Measurements from ENCODE around the gene NCKAP1. TPM values are rescaled to one million over a fixed set of nuclear protein-coding genes. Genes with fewer than 3 reads are reported as not detected.

The NCKAP1 gene
- total and polyA plus RNA-seq, 7 donors = 39.6 to 206 (median 160) TPM

DNA sequence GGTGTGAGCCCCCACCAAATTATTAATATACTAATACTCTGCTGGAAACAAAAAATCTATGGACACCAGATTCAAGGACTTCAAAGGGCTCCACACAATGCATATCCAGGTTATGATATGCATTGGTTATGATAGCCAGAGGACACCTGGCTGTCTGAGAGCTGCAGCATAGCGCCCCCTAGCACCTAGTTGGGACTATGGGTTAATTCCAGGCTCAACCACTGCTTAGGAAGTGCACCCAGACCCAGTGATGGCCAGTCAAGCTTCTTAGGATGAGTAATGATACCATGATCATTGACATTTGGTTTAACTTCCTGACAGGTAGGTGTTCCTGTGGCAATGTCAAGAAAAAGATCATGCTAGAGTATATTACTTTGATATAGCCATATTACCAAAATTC is 168.0 kb downstream of the NCKAP1 start:
- H3K27ac ChIP-seq = no peak overlapping the region
- H3K4me1 ChIP-seq = peaks cover 0 to 22% (median 18%) of the 10 kb centered on the region in 4 donors
- H3K4me3 ChIP-seq = no peak overlapping the region
- H3K9me3 ChIP-seq = no peaks in the 10 kb centered on the region
- H3K27me3 ChIP-seq = no peaks in the 10 kb centered on the region
- WGBS, 2 donors = 22 to 25% methylated on average over 1 of the region's 1 CpG
- no peaks in the 10 kb centered on the region for H3K36me3 ChIP-seq
- intact Hi-C loops (cut with DNase I) = no loop called here
- DNase-seq = no peak
- TF ChIP-seq POLR2AphosphoS5 (IDR thresholded peaks at IDR 0.05) (no peak), CTCF (IDR thresholded peaks at IDR 0.05) (no peak), EP300 (IDR thresholded peaks at IDR 0.05) (no peak)

DNA sequence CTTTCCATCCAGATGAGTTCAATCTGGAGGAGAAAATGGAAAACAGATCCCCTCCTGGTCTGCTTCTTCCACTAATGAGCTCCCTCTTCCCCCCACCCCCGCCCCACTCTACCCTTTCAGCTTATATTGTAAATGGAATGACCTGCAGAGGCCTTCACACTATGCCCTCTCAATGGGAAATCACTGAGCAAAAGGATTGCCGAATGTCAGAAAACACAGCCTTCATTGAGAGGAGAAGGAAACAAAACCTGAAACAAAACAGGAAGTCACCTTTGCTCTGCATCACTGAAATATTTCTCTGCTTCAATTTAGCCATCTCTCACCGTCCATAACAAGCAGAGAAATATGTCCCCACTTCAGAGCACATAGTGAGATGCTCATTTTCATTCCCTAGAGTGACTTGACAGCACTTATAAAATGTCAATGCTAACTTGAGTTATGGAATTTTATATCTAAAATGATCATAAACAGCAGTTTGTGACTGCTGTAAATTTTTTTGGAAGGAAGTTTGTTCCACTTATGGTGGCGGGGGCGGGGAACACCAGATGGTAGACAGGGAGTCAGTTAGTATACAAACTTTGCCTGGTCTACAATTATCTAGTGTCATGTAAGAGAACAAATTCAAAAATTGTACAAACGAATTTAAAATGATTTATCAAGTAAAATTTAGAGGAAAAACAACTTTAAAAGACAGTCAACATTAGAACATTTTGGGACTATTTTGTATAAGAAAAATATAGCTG is 170.0 kb downstream of the NCKAP1 start:
- no peak for DNase-seq
- intact Hi-C loops (cut with DNase I) = no loop called here
- Histone ChIP-seq H3K4me1 (peaks cover 0 to 40% (median 24%) of the 10 kb centered on the region in 4 donors), H3K27ac (no peak overlapping the region), H3K4me3 (no peak overlapping the region), H3K36me3 (no peaks in the 10 kb centered on the region), H3K9me3 (no peaks in the 10 kb centered on the region), H3K27me3 (no peaks in the 10 kb centered on the region)
- no peak for TF ChIP-seq CTCF (IDR thresholded peaks at IDR 0.05)
- no peak for TF ChIP-seq POLR2A (IDR thresholded peaks at IDR 0.05)
- TF ChIP-seq EP300 (IDR thresholded peaks at IDR 0.05) = no peak
- TF ChIP-seq POLR2AphosphoS5 (IDR thresholded peaks at IDR 0.05) = no peak
- 27 to 57% methylated on average over 6 of the region's 6 CpGs for WGBS, 2 donors

DNA sequence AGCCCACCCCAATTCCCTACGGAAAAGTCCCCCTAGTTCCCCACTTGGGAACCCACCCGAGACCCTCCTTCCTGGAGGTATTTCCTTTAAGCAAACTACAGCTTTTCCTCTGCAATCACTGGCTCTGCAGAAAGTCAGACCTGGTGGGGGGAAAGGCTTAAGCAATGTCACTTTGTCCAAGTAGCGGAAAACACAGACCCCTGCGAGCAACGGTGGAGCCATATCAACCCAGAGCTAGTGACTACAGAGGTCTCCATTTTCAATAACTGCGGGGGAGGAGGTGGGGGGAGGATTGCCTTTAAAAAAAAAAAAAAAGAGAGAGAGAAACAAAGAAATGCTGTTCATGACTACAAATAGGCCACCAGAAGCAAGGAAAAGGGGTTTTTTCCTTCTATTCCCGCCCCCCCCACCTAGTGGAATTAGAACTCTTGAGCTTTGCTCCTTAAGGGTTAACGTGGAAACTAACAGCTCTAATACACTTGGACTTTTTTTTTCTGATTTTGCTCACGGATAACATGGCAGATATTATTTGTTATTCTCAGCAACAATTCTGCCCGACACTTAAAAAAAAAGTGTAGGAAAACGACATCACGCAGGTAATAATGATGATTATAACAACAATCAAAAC is 170.7 kb downstream of the NCKAP1 start:
- peak overlapping the region; percentile 64 to 76 (median 68) for H3K27ac ChIP-seq
- TF ChIP-seq POLR2AphosphoS5 (IDR thresholded peaks at IDR 0.05) (no peak), CTCF (IDR thresholded peaks at IDR 0.05) (no peak), POLR2A (IDR thresholded peaks at IDR 0.05) (no peak), EP300 (IDR thresholded peaks at IDR 0.05) (no peak)
- intact Hi-C loops (cut with DNase I) = no loop called here
- H3K36me3 ChIP-seq = no peaks in the 10 kb centered on the region
- H3K4me3 ChIP-seq = peak overlapping the region; percentile 34 to 58 (median 52)
- peaks cover 0 to 47% (median 24%) of the 10 kb centered on the region in 4 donors for H3K4me1 ChIP-seq
- H3K9me3 ChIP-seq = no peaks in the 10 kb centered on the region
- 48 to 57% methylated on average over 12 of the region's 12 CpGs for WGBS, 2 donors
- DNase-seq = no peak
- H3K27me3 ChIP-seq = no peaks in the 10 kb centered on the region

- Histone ChIP-seq H3K4me3 (peak within 1 kb of the TSS; percentile 34 to 58 (median 52)), H3K36me3 (no peaks in the 10 kb centered on the region), H3K4me1 (peaks cover 0 to 55% (median 27%) of the 10 kb centered on the region in 4 donors), H3K9me3 (no peaks in the 10 kb centered on the region), H3K27ac (peak within 1 kb of the TSS; percentile 64 to 76 (median 68)), H3K27me3 (no peaks in the 10 kb centered on the region)
- peak; percentile 88 for DNase-seq
- TF ChIP-seq EP300 (IDR thresholded peaks at IDR 0.05) = no peak
- peak in 3 of 4 donors; percentile 11 to 45 (median 34) for TF ChIP-seq POLR2AphosphoS5 (IDR thresholded peaks at IDR 0.05)
- intact Hi-C loops (cut with DNase I) = no loop called here
- 3 to 19% methylated on average over 57 of the region's 57 CpGs for WGBS, 2 donors
Observed at GRCh38 chr2:182866461-182867406, 171.5 kb downstream of the NCKAP1 start, which contains the start of gene FRZB. Gene FRZB, minus strand, starts transcription at chr2:182866637. Its CDS starts 85 bp downstream, at chr2:182866552.

Measured in sigmoid colon (tissue), 7 donors.